Subcutaneous abdominal adipose tissue (tissue), 5 donors: Measurements from ENCODE around the gene DGKG.

Source experiments
- H3K27ac ChIP-seq: one replicate; pipeline ENCODE4 v1.7.0; 2013; ENCODE audit warnings: low read depth, mild to moderate bottlenecking, inconsistent platforms, low read length, moderate library complexity
- H3K27me3 ChIP-seq, 5 donors: one replicate each; pipeline ENCODE4 v1.7.0; 2013; ENCODE audit warnings: low read length in 5 of 5, inconsistent platforms in 1 of 5; ENCODE audit not compliant: control insufficient read depth in 5 of 5, insufficient read depth in 4 of 5
- H3K36me3 ChIP-seq, 5 donors: one replicate each; pipeline ENCODE4 v1.7.0; 2013; ENCODE audit warnings: low read length in 5 of 5; ENCODE audit not compliant: control insufficient read depth in 5 of 5, insufficient read depth in 5 of 5
- H3K4me1 ChIP-seq, 5 donors: one replicate each; pipeline ENCODE4 v1.7.0; 2013; ENCODE audit warnings: low read length in 5 of 5, mild to moderate bottlenecking in 3 of 5, moderate library complexity in 1 of 5; ENCODE audit not compliant: control insufficient read depth in 5 of 5, insufficient read depth in 5 of 5
- H3K4me3 ChIP-seq, 5 donors: one replicate each; pipeline ENCODE4 v1.7.0; 2013; ENCODE audit warnings: low read length in 5 of 5, low read depth in 1 of 5
- H3K9ac ChIP-seq, 5 donors: one replicate each; pipeline ENCODE4 v1.7.0; 2013; ENCODE audit warnings: low read length in 5 of 5, mild to moderate bottlenecking in 4 of 5, moderate library complexity in 3 of 5
- H3K9me3 ChIP-seq, 5 donors: one replicate each; pipeline ENCODE4 v1.7.0; 2013; ENCODE audit warnings: low read length in 5 of 5; ENCODE audit not compliant: control insufficient read depth in 5 of 5
- donor health status: healthy.
- donor health status: healthy.
- donor health status: healthy.
- donor health status: healthy.
- donor health status: healthy.

The DGKG gene

GRCh38 chr3:186234152-186234551, 127.9 kb downstream of the DGKG start:
- Histone ChIP-seq H3K36me3 (no peaks in the 10 kb centered on the region), H3K9me3 (no peaks in the 10 kb centered on the region), H3K4me1 (no peaks in the 10 kb centered on the region), H3K27me3 (peaks cover 0 to 3% (median 0%) of the 10 kb centered on the region in 5 donors), H3K27ac (no peak overlapping the region), H3K9ac (no peak overlapping the region), H3K4me3 (no peak overlapping the region)

GRCh38 chr3:186226482-186226881, 135.6 kb downstream of the DGKG start:
- peaks cover 0 to 23% (median 11%) of the 10 kb centered on the region in 5 donors for H3K27me3 ChIP-seq
- H3K36me3 ChIP-seq: no peaks in the 10 kb centered on the region
- H3K27ac ChIP-seq: no peak overlapping the region
- no peaks in the 10 kb centered on the region for H3K9me3 ChIP-seq
- no peaks in the 10 kb centered on the region for H3K4me1 ChIP-seq
- H3K9ac ChIP-seq: no peak overlapping the region
- no peak overlapping the region for H3K4me3 ChIP-seq

GRCh38 chr3:186225603-186226002, 136.4 kb downstream of the DGKG start:
- H3K27me3 ChIP-seq: peaks cover 0 to 23% (median 11%) of the 10 kb centered on the region in 5 donors
- peaks cover 0 to 2% (median 0%) of the 10 kb centered on the region in 5 donors for H3K4me1 ChIP-seq
- H3K9me3 ChIP-seq: no peaks in the 10 kb centered on the region
- H3K36me3 ChIP-seq: no peaks in the 10 kb centered on the region
- no peak overlapping the region for H3K9ac ChIP-seq
- H3K27ac ChIP-seq: no peak overlapping the region
- no peak overlapping the region for H3K4me3 ChIP-seq

- Histone ChIP-seq H3K27ac (no peak overlapping the region), H3K9ac (no peak overlapping the region), H3K4me1 (peaks cover 0 to 2% (median 0%) of the 10 kb centered on the region in 5 donors), H3K27me3 (peaks cover 0 to 23% (median 11%) of the 10 kb centered on the region in 5 donors), H3K36me3 (no peaks in the 10 kb centered on the region), H3K9me3 (no peaks in the 10 kb centered on the region), H3K4me3 (no peak overlapping the region)
Observed at GRCh38 chr3:186224041-186224610, 137.9 kb downstream of the DGKG start.

GRCh38 chr3:186223476-186223875, 138.6 kb downstream of the DGKG start:
- Histone ChIP-seq H3K4me3 (no peak overlapping the region), H3K9ac (no peak overlapping the region), H3K9me3 (no peaks in the 10 kb centered on the region), H3K27ac (no peak overlapping the region), H3K27me3 (peaks cover 0 to 20% (median 11%) of the 10 kb centered on the region in 5 donors), H3K4me1 (peaks cover 0 to 2% (median 0%) of the 10 kb centered on the region in 5 donors), H3K36me3 (no peaks in the 10 kb centered on the region)

- H3K27ac ChIP-seq: no peak overlapping the region
- peaks cover 0 to 2% (median 0%) of the 10 kb centered on the region in 5 donors for H3K4me1 ChIP-seq
- no peak overlapping the region for H3K9ac ChIP-seq
Observed at GRCh38 chr3:186221760-186222378, 140.2 kb downstream of the DGKG start.

GRCh38 chr3:186220911-186221645, 141.0 kb downstream of the DGKG start:
- Histone ChIP-seq H3K27me3 (peaks cover 0 to 14% (median 11%) of the 10 kb centered on the region in 5 donors), H3K36me3 (no peaks in the 10 kb centered on the region), H3K9ac (no peak overlapping the region), H3K4me1 (peaks cover 0 to 2% (median 0%) of the 10 kb centered on the region in 5 donors), H3K4me3 (no peak overlapping the region), H3K9me3 (no peaks in the 10 kb centered on the region), H3K27ac (no peak overlapping the region)

More at GRCh38 chr3:186221760-186222378, 140.2 kb downstream of the DGKG start:
- Histone ChIP-seq H3K36me3 (no peaks in the 10 kb centered on the region), H3K9me3 (no peaks in the 10 kb centered on the region), H3K27me3 (peaks cover 0 to 19% (median 11%) of the 10 kb centered on the region in 5 donors), H3K4me3 (no peak overlapping the region)

- H3K4me1 ChIP-seq: peaks cover 0 to 2% (median 0%) of the 10 kb centered on the region in 5 donors
- H3K9ac ChIP-seq: no peak overlapping the region
Observed at GRCh38 chr3:186220365-186220764, 141.7 kb downstream of the DGKG start.

GRCh38 chr3:186219211-186219638, 142.8 kb downstream of the DGKG start:
- peaks cover 0 to 2% (median 0%) of the 10 kb centered on the region in 5 donors for H3K4me1 ChIP-seq
- no peak overlapping the region for H3K27ac ChIP-seq
- peaks cover 0 to 14% (median 5%) of the 10 kb centered on the region in 5 donors for H3K27me3 ChIP-seq
- H3K4me3 ChIP-seq: no peak overlapping the region
- H3K36me3 ChIP-seq: no peaks in the 10 kb centered on the region
- no peaks in the 10 kb centered on the region for H3K9me3 ChIP-seq
- no peak overlapping the region for H3K9ac ChIP-seq

More at GRCh38 chr3:186220365-186220764, 141.7 kb downstream of the DGKG start:
- no peaks in the 10 kb centered on the region for H3K9me3 ChIP-seq
- no peaks in the 10 kb centered on the region for H3K36me3 ChIP-seq
- peaks cover 0 to 14% (median 7%) of the 10 kb centered on the region in 5 donors for H3K27me3 ChIP-seq
- H3K4me3 ChIP-seq: no peak overlapping the region
- H3K27ac ChIP-seq: no peak overlapping the region

GRCh38 chr3:186218421-186218820, 143.6 kb downstream of the DGKG start:
- Histone ChIP-seq H3K36me3 (no peaks in the 10 kb centered on the region), H3K4me1 (peaks cover 0 to 5% (median 0%) of the 10 kb centered on the region in 5 donors), H3K9ac (no peak overlapping the region), H3K27me3 (peaks cover 0 to 10% (median 2%) of the 10 kb centered on the region in 5 donors), H3K27ac (no peak overlapping the region), H3K9me3 (no peaks in the 10 kb centered on the region), H3K4me3 (no peak overlapping the region)
